GM12878 (cell line): Measurements from ENCODE around the gene EVC. TPM values are rescaled to one million over a fixed set of nuclear protein-coding genes. Genes with fewer than 3 reads are reported as not detected.

Experiments
- ATAC-seq: fragments of 200-7000 bp; cut with Tn5 transposase; 3 replicates; pipeline ENCODE4 v1.9.1; 2020; ENCODE audit warnings: mild to moderate bottlenecking, moderate library complexity
- BruUV-seq: library from RNA; stranded (reverse); fragments of 400-500 nt; replicated peaks from 2 replicates; lab custom pipeline; 2021; lab: Mats Ljungman, UMichigan
- CTCF ChIA-PET: fragments of 300-600 bp; sonication (Branson Sonifier 250); formaldehyde crosslinking; extraction: SDS; loops from one replicate; lab custom pipeline; 2021; ENCODE audit warnings: inconsistent platforms; lab: Yijun Ruan, JAX
- POLR2A ChIA-PET: fragments of 350-600 bp; formaldehyde crosslinking; extraction: SDS; loops from one replicate; lab custom pipeline; 2021; ENCODE audit warnings: inconsistent platforms; lab: Charles Lee
- RAD21 ChIA-PET: fragments of 300-600 bp; sonication (Branson Sonifier 250); formaldehyde crosslinking; loops from one replicate; lab custom pipeline; 2023; ENCODE audit warnings: antibody characterized with exemption; ENCODE audit not compliant: unreplicated experiment; lab: Charles Lee
- SMC1A ChIA-PET: fragments of 300-600 bp; sonication (Branson Sonifier 250); formaldehyde crosslinking; loops from one replicate; lab custom pipeline; 2023; ENCODE audit not compliant: unreplicated experiment, uncharacterized antibody; lab: Charles Lee
- DNase-seq: peaks from one replicate; pipeline ENCODE4 v3.0.0-alpha.2; 2011; ENCODE audit warnings: low read depth, low spot score
- FAIRE-seq: peaks from 3 replicates; lab custom pipeline; 2011; peaks lifted over from hg19 to GRCh38; lab: Jason Lieb, UNC
- H2AFZ ChIP-seq: 2 replicates; pipeline ENCODE4 v1.6.0; 2011; ENCODE audit warnings: low read depth, low read length, control low read depth; ENCODE audit not compliant: control insufficient read depth
- H3K27ac ChIP-seq: 2 replicates; pipeline ENCODE4 v1.5.1; 2011; ENCODE audit warnings: control low read depth; ENCODE audit not compliant: control insufficient read depth, insufficient read depth
- H3K27me3 ChIP-seq, 2 experiments: replicated peaks in 1 of 2; 2 replicates each; pipeline versions ENCODE4 v1.6.0 to v1.6.1; 2011; ENCODE audit warnings: low read length in 1 of 2; ENCODE audit not compliant: control insufficient read depth in 2 of 2, insufficient read depth in 2 of 2
- H3K36me3 ChIP-seq, 2 experiments: 2 replicates each; pipeline ENCODE4 v1.5.1; 2011; ENCODE audit warnings: low read length in 1 of 2; ENCODE audit not compliant: control insufficient read depth in 2 of 2, insufficient read depth in 2 of 2
- H3K4me1 ChIP-seq: 2 replicates; pipeline ENCODE4 v1.6.1; 2011; ENCODE audit warnings: mild to moderate bottlenecking, low read length, moderate library complexity, mixed read lengths; ENCODE audit not compliant: control insufficient read depth, insufficient read depth
- H3K4me2 ChIP-seq: 2 replicates; pipeline ENCODE4 v1.6.0; 2011; ENCODE audit warnings: control low read depth; ENCODE audit not compliant: control insufficient read depth, insufficient read depth
- H3K4me3 ChIP-seq: fragments of 200-600 bp; sonication (generic); 2 replicates; pipeline ENCODE4 v1.5.1; 2016
- H3K79me2 ChIP-seq: 2 replicates; pipeline ENCODE4 v1.6.0; 2011; ENCODE audit warnings: low read length; ENCODE audit not compliant: control insufficient read depth, insufficient read depth
- H3K9ac ChIP-seq: 2 replicates; pipeline ENCODE4 v1.8.0; 2011; ENCODE audit warnings: low read length, control low read depth, mixed read lengths; ENCODE audit not compliant: control insufficient read depth, insufficient read depth
- H3K9me3 ChIP-seq: replicated peaks from 3 replicates; pipeline ENCODE4 v1.5.1; 2011; ENCODE audit warnings: mild to moderate bottlenecking, low read length; ENCODE audit not compliant: control insufficient read depth, insufficient read depth
- H4K20me1 ChIP-seq: 2 replicates; pipeline ENCODE4 v1.6.0; 2011; ENCODE audit not compliant: control insufficient read depth, insufficient read depth
- CBFB ChIP-seq: IDR thresholded peaks from 2 replicates; pipeline ENCODE4 v1.6.1; 2016; ENCODE audit warnings: antibody characterized with exemption, low read depth
- ETV6 ChIP-seq, 2 experiments: fragments of 450-650 bp in 1 of 2; IDR thresholded peaks in 1 of 2; conservative IDR thresholded peaks in 1 of 2; 2 replicates each; pipeline ENCODE4 v1.6.1; 2014; ENCODE audit warnings: antibody characterized with exemption in 1 of 2, borderline replicate concordance in 1 of 2, low read depth in 1 of 2, mild to moderate bottlenecking in 1 of 2, moderate library complexity in 1 of 2
- MTA3 ChIP-seq: IDR thresholded peaks from 2 replicates; pipeline ENCODE4 v1.6.1; 2012; ENCODE audit warnings: low read length, inconsistent platforms, borderline replicate concordance
- MXI1 ChIP-seq: fragments of 150-350 bp; IDR thresholded peaks from 2 replicates; pipeline ENCODE4 v1.6.1; 2011; ENCODE audit warnings: low read depth, mild to moderate bottlenecking, inconsistent platforms, low read length, improper control_type of control experiment
- RUNX3 ChIP-seq: IDR thresholded peaks from 2 replicates; pipeline ENCODE4 v1.6.1; 2012; ENCODE audit warnings: low read length, inconsistent platforms
- SMAD1 ChIP-seq: fragments of 450-650 bp; IDR thresholded peaks from 2 replicates; pipeline ENCODE4 v1.6.1; 2018; ENCODE audit warnings: mild to moderate bottlenecking, low read depth; ENCODE audit not compliant: partially characterized antibody
- SMC3 ChIP-seq: IDR thresholded peaks from 2 replicates; pipeline ENCODE4 v1.6.1; 2011; ENCODE audit warnings: low read length, improper control_type of control experiment, borderline replicate concordance
- YY1 ChIP-seq: IDR thresholded peaks from 2 replicates; pipeline ENCODE4 v1.6.1; 2011; ENCODE audit warnings: low read depth, mild to moderate bottlenecking, low read length
- ZNF24 ChIP-seq: fragments of 450-650 bp; IDR thresholded peaks from 2 replicates; pipeline ENCODE4 v1.6.1; 2017; ENCODE audit warnings: antibody characterized with exemption, mild to moderate bottlenecking
- ZZZ3 ChIP-seq: IDR thresholded peaks from 2 replicates; pipeline ENCODE4 v1.6.1; 2011; ENCODE audit warnings: low read depth; ENCODE audit not compliant: control insufficient read depth, insufficient read length
- WGBS: methylation state at CpG from one replicate; pipeline ENCODE4 v1.1.6; 2016; ENCODE audit warnings: low lambda C conversion rate; ENCODE audit not compliant: insufficient replicate concordance, insufficient coverage; ENCODE audit errors: missing lambda C conversion rate; 5-methylcytosine and 5-hydroxymethylcytosine counted together
- in situ Hi-C: fragments of 300-500 bp; cut with MboI; formaldehyde crosslinking; loops from 9 replicates; pipeline ENCODE4 v1.14.3; 2018; ENCODE audit warnings: mixed read lengths
- intact Hi-C: fragments of 100-400 bp; cut with micrococcal nuclease; formaldehyde crosslinking; loops from one replicate; pipeline ENCODE4 v1.14.2; 2022; ENCODE audit not compliant: unreplicated experiment
- polyA plus RNA-seq, 11 experiments: library from polyadenylated mRNA; depleted of rRNA in 4 of 11; unstranded in 6 of 11; stranded (reverse) in 5 of 11; fragments of >200 nt; fragmentation: Nextera tagmentation in 4 of 11; fragmentation: Illumina TruSeq in 1 of 11; extraction: Ambion mirVana in 4 of 11; extraction: Trizol in 1 of 11; gene quantifications; 1 replicate in 1 of 11; 2 replicates in 10 of 11; pipeline versions ENCODE4 v1.2.1 to v1.2.3, GENCODE V29; 2011 to 2016; ENCODE audit warnings: inconsistent platforms in 2 of 11, missing spikeins in 2 of 11, low read depth in 1 of 11
- total RNA-seq, 4 experiments: library from RNA; depleted of rRNA in 3 of 4; stranded (reverse); fragments of >200 nt in 3 of 4; fragmentation: Illumina TruSeq in 1 of 4; extraction: Trizol in 1 of 4; gene quantifications; 2 replicates each; pipeline versions ENCODE4 v1.2.1 to v1.2.3, GENCODE V29; 2013 to 2021
- TF ChIP-seq, protein P1 (sequence below): fragments of 450-650 bp; IDR thresholded peaks from 2 replicates; pipeline ENCODE4 v1.6.1; 2014; ENCODE audit warnings: mild to moderate bottlenecking
- TF ChIP-seq, protein P2 (sequence below): fragments of 450-650 bp; formaldehyde crosslinking; IDR thresholded peaks from 2 replicates; pipeline ENCODE4 v1.5.0; 2022; ENCODE audit warnings: mild to moderate bottlenecking, missing genetic modification characterization

The EVC gene
- total and polyA plus RNA-seq, 10 of the 15 experiments (the other 5 are each of a cell fraction or from before 2014, with no cell fraction given): 0.87 to 55.9 (median 15.6) TPM

DNA sequence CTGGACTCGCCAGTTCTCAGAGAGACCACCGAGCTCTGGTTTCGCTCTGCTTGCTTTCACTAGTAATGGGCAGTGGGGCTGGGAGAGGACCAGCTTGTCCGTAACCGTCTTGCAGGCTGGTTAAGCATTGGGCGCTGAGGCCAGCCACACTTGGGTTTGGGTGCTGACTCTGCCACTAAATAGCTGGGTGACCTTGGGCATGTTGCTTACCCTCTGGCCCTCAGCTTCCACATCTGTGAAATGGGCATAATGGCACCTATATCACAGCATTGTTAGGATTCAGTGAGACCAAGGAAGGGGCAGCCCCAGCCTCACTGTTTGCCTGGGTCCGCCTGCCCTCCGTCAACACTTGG lies 43.5 kb downstream of the EVC start:
- no peak for DNase-seq
- Histone ChIP-seq H3K27ac (no peak overlapping the region), H3K36me3 (peaks cover 0 to 2% of the 10 kb centered on the region in 2 experiments; a peak in 2 of 4 replicates), H4K20me1 (no peaks in the 10 kb centered on the region)
- no TSS peak for BruUV-seq
- ChIA-PET CTCF (no interaction called here), RAD21 (no interaction called here)
- TF ChIP-seq ZZZ3 (no peak), CBFB (no peak), SMC3 (no peak), MXI1 (no peak), YY1 (no peak), RUNX3 (no peak), ZNF24 (no peak), MTA3 (no peak), SMAD1 (no peak), ETV6 (conservative IDR thresholded peaks at IDR 0.05 in 1 of 2, IDR thresholded peaks at IDR 0.05 in 1 of 2; ENCODE audit: borderline replicate concordance in 1 of 2, low read depth in 1 of 2) (no peak)
- TF ChIP-seq, protein P1, sequence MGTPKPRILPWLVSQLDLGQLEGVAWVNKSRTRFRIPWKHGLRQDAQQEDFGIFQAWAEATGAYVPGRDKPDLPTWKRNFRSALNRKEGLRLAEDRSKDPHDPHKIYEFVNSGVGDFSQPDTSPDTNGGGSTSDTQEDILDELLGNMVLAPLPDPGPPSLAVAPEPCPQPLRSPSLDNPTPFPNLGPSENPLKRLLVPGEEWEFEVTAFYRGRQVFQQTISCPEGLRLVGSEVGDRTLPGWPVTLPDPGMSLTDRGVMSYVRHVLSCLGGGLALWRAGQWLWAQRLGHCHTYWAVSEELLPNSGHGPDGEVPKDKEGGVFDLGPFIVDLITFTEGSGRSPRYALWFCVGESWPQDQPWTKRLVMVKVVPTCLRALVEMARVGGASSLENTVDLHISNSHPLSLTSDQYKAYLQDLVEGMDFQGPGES: no peak
- TF ChIP-seq, protein P2, sequence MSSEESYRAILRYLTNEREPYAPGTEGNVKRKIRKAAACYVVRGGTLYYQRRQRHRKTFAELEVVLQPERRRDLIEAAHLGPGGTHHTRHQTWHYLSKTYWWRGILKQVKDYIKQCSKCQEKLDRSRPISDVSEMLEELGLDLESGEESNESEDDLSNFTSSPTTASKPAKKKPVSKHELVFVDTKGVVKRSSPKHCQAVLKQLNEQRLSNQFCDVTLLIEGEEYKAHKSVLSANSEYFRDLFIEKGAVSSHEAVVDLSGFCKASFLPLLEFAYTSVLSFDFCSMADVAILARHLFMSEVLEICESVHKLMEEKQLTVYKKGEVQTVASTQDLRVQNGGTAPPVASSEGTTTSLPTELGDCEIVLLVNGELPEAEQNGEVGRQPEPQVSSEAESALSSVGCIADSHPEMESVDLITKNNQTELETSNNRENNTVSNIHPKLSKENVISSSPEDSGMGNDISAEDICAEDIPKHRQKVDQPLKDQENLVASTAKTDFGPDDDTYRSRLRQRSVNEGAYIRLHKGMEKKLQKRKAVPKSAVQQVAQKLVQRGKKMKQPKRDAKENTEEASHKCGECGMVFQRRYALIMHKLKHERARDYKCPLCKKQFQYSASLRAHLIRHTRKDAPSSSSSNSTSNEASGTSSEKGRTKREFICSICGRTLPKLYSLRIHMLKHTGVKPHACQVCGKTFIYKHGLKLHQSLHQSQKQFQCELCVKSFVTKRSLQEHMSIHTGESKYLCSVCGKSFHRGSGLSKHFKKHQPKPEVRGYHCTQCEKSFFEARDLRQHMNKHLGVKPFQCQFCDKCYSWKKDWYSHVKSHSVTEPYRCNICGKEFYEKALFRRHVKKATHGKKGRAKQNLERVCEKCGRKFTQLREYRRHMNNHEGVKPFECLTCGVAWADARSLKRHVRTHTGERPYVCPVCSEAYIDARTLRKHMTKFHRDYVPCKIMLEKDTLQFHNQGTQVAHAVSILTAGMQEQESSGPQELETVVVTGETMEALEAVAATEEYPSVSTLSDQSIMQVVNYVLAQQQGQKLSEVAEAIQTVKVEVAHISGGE: no peak
- TF ChIP-seq, all 136 proteins: peak for 0
- Histone ChIP-seq H3K4me3 (no peak overlapping the region), H3K9ac (no peak overlapping the region), H3K9me3 (no peaks in the 10 kb centered on the region; the same call in 2 of the 3 replicates), H3K27me3 (no peaks in the 10 kb centered on the region), H3K79me2 (no peaks in the 10 kb centered on the region), H3K4me1 (no peaks in the 10 kb centered on the region; the same call in 1 of the 2 replicates), H3K4me2 (no peak overlapping the region), H2AFZ (no peak overlapping the region)
- FAIRE-seq (no peak), ATAC-seq (no peak)
- ChIA-PET POLR2A (no interaction called here), SMC1A (no interaction called here)
- intact Hi-C loops (no loop called here), in situ Hi-C loops (no loop called here)
- 44% methylated on average over 8 of the region's 8 CpGs for WGBS
